GM13976 (cell line): Measurements from ENCODE around the gene XRN2.
A peak's percentile ranks its signal among the peaks of the same experiment; 100 is the strongest.

Experiments
- DNase-seq: peaks from one replicate; pipeline ENCODE4 v3.0.0; 2012; ENCODE audit warnings: low spot score
- CTCF ChIP-seq: IDR thresholded peaks from 2 replicates; pipeline ENCODE4 v1.5.1; 2012; ENCODE audit warnings: borderline replicate concordance, mild to moderate bottlenecking; ENCODE audit not compliant: insufficient read depth; ENCODE audit errors: extremely low read depth, missing control alignments, control extremely low read depth
- in situ Hi-C: fragments of 300-500 bp; cut with MboI; formaldehyde crosslinking; loops from one replicate; pipeline ENCODE4 v1.12.0; 2022; ENCODE audit warnings: low sequenced_read_pairs, mixed read lengths, inconsistent platforms; ENCODE audit not compliant: unreplicated experiment

The XRN2 gene

GRCh38 chr20:21391972-21392352 is 88.8 kb downstream of the XRN2 start:
- no peak for TF ChIP-seq CTCF
- in situ Hi-C loops, result no loop called here

GRCh38 chr20:21393166-21393565 is 90.0 kb downstream of the XRN2 start:
- TF ChIP-seq CTCF, result no peak
- in situ Hi-C loops, result no loop called here
- DNase-seq, result no peak

More at GRCh38 chr20:21391972-21392352, 88.8 kb downstream of the XRN2 start:
- DNase-seq, result no peak

- DNase-seq, result no peak
- in situ Hi-C loops, result no loop called here
- no peak for TF ChIP-seq CTCF
Observed at GRCh38 chr20:21393816-21394519, 90.8 kb downstream of the XRN2 start.

GRCh38 chr20:21394551-21394950 is 91.4 kb downstream of the XRN2 start:
- no peak for DNase-seq
- TF ChIP-seq CTCF, result no peak
- in situ Hi-C loops, result no loop called here

- DNase-seq, result no peak
- TF ChIP-seq CTCF, result no peak
- in situ Hi-C loops, result no loop called here
Observed at GRCh38 chr20:21395051-21395665, 92.0 kb downstream of the XRN2 start.

GRCh38 chr20:21395666-21396598 is 92.8 kb downstream of the XRN2 start:
- TF ChIP-seq CTCF, result no peak
- peak; percentile 31 for DNase-seq
- in situ Hi-C loops, result no loop called here
